Endothelial cell of hepatic sinusoid (primary cell): ENCODE data around the gene KCNK10.

Source experiments
- in situ Hi-C: cut with HindIII; loops from 2 replicates; pipeline ENCODE4 v1.10.0; 2017; ENCODE audit warnings: low sequenced_read_pairs

The KCNK10 gene

DNA sequence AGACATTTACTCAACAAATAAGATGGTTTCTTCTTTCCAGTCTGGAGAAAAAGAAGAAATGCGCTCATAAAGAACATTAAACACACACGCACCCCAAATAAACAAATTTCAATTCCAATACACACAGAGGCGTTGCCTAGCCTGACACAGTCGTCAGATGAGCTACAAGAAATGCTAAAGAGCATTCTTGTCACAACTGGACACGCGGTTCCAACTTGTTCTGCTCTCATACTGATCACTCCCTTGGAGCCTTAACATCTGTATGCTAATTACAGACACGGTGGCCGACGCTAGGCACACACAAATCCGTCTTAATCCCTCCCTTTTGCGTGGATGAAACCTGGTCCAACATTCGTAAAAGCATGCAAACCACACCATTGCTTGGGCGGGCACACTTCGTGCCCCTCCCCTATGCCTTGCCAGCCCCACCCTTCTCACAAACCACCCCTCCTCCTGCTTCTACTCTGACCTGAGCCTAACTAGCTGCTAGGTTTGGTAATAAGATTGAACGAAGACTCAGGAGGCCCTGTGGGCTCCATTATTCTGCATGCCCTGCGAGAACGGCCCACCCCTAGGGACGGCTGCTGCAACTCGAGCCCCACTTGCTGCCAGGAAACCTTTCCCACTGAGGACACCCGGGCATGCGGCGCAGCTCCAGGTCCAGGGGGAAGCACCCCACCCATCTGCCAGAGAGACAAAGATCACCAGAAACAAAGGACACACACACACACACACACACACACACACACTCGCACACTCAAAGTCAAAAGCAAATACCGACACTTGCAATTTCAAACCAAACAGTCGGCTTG, 1.2 kb downstream of the KCNK10 start:
- in situ Hi-C loops, result no loop called here

- in situ Hi-C loops, result no loop called here
These were observed 4.7 kb downstream of the KCNK10 start for GRCh38 chr14:88318406-88318805.

GRCh38 chr14:88316521-88316920, 6.5 kb downstream of the KCNK10 start:
- in situ Hi-C loops, result no loop called here

DNA sequence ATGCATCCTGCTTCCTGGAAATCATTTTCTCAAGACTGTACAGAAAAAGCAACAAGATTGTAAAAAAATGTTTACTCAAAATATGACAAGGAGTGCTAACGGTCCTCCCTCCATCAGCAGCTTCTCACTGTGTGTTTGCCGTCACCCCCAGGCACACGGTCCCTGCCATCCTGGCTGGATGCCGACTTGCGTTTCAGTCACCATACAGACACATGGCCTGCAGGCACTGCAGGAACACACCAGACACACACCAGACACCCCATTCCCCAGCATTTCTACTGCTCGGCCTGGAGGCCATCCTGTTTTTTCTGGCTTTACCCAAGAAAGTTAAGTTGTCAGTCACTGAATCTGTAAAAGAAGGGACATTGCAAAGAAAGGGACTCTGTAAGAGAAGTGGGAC, 10.8 kb downstream of the KCNK10 start:
- in situ Hi-C loops, result no loop called here

DNA sequence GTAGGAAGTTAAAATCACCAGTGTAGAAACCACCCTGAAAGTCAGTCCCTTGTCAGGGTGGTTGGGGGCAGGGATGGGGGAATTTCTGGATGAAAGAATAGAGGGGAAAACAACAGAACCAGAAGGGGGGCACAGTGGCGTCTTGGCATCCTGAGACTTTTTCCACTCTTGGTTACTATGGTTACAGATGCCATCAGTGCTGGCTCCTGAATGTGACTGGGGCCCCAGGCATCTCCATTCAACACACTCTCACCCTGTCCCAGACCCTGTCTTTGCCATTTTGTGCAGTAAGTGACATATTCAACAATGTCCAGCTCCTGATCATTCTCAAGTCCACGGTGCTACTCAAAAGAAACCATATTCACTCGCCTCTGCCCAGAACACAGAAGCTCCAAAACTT, 11.3 kb downstream of the KCNK10 start:
- in situ Hi-C loops, result no loop called here

DNA sequence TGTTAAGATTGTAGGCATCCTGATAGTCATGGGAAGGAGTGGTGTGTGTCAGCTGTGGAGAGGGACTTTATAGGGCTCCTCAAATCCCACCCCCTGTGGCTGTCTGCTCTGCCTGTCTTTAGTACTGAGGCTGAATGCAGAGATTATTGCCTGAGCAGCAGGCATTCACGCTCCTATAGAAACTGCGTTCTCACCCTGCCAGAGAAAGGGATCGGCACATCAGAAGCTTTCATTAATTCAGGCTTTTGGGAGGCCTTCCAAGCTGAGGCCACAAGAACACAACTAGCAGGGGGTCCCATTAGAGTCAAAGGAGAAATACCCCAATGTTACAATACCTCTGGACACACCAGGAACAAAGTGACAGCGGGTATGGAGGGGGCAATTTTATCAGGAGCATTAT, 12.6 kb downstream of the KCNK10 start:
- in situ Hi-C loops, result no loop called here

DNA sequence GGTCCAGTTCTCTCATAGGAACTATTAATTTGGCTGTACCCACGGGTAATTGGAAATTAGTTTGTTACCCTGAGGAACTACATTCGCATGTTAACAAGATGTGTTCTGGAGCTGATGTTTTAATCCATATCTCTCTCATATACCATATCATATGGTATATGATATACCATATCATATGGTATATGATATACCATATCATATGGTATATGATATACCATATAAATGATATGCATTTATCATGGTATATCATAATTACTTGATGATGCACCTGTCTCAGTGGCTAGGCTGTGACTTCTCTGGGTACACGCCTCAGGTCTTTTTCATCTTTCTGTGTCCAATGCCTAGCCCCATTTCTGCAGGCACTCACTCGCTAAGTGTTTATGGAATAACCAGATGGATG, 13.0 kb downstream of the KCNK10 start:
- in situ Hi-C loops, result no loop called here

- in situ Hi-C loops, result no loop called here
These were observed 17.3 kb downstream of the KCNK10 start for GRCh38 chr14:88305528-88306322.

DNA sequence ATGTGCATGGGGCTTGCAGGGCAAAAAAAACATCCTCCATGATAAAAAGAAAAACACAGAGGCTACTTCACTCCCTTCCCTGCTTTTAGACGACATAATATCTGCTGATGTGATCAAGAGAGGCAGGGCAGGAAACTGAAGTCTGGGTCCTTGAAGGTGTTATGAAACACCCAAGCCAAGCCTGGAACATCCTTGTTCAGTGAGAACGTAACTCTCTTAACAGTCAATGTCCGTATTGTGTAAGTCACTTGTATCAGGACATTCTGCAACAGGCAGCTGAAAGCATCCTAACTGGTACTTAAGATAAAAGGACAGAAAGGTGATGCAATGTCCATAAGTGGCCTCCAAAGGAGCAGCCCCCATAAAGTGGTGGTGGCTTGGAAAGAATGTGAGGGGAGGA, 20.0 kb downstream of the KCNK10 start:
- in situ Hi-C loops, result no loop called here

- in situ Hi-C loops, result no loop called here
These were observed 21.7 kb downstream of the KCNK10 start for GRCh38 chr14:88301381-88301780.

DNA sequence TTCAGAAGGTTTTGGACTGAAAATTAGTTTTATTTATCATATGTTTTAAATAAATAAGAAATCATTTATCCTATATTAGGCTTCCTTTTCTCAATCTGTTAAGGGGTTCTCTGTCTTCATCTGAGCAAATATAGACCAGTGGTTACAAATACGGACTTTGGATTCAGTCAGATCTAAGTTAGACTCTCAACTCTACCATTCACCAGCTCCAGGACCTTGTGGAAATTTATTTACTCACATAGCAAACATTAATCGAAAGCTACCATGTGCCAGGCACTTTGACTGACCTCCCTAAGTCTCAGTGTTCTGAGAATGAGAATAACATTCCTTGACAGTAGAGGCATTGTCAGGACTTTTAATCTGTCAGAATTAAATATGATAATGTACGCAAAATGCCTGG, 22.3 kb downstream of the KCNK10 start:
- in situ Hi-C loops, result no loop called here

- in situ Hi-C loops, result no loop called here
These were observed 23.1 kb downstream of the KCNK10 start for GRCh38 chr14:88299865-88300530.

DNA sequence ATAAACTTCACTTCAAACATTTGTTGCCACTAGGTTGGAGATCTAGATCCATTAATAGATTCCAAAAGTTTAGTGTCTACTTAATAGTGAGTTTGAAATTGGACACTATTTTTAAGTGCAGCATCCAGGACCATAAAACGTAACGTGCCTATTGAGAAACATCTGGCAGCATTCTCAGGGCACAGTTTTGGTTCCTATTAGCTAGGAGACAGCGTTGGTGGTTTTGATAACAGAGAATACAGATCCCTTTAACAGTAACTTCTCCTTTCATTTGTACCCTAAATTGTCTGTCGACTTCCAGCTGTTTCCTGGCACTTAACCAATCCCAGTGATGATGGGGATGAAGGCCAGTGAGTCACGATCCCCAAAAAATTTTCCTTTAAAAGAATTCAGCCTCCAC, 25.8 kb downstream of the KCNK10 start:
- in situ Hi-C loops, result no loop called here

GRCh38 chr14:88296351-88296750, 26.7 kb downstream of the KCNK10 start:
- in situ Hi-C loops, result no loop called here

DNA sequence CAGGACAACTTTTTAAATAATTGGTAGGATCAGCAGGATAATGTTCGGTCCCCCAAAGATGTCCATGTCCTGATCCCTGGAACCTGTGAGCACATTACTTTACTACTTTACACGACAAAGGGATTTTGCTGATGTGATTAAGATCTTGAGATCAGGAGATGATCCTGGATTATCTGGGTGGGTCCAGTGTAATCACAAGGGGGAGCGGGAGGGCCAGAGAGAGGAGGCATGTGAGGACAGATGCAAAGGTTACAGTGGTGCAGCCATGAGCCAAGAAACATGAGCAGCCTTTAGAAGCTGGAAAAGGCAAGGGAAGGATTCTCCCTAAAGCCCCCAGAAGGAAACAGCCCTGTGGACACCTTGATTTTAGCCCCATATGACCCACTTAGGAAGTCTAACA, 33.1 kb downstream of the KCNK10 start:
- in situ Hi-C loops, result no loop called here

- in situ Hi-C loops, result no loop called here
These were observed 33.8 kb downstream of the KCNK10 start for GRCh38 chr14:88289234-88289633.

GRCh38 chr14:88286309-88286708, 36.8 kb downstream of the KCNK10 start:
- in situ Hi-C loops, result no loop called here

DNA sequence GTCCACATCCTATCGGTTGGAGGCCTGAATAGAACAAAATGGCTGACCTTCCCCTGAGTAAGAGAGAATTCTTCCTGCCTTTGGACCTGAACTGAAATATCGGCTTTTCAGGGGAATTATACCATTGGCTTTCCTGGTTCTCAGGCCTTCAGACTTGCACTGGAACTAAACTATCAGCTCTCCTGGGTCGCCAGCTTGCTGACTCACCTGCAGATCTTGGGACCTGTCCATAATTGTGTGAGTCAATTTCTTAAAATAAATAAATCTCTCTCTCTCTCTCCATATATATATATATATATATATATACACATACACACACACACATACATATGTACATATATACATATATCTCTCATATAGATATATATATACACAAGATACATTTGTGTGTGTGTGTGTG, 41.6 kb downstream of the KCNK10 start:
- in situ Hi-C loops, result no loop called here

DNA sequence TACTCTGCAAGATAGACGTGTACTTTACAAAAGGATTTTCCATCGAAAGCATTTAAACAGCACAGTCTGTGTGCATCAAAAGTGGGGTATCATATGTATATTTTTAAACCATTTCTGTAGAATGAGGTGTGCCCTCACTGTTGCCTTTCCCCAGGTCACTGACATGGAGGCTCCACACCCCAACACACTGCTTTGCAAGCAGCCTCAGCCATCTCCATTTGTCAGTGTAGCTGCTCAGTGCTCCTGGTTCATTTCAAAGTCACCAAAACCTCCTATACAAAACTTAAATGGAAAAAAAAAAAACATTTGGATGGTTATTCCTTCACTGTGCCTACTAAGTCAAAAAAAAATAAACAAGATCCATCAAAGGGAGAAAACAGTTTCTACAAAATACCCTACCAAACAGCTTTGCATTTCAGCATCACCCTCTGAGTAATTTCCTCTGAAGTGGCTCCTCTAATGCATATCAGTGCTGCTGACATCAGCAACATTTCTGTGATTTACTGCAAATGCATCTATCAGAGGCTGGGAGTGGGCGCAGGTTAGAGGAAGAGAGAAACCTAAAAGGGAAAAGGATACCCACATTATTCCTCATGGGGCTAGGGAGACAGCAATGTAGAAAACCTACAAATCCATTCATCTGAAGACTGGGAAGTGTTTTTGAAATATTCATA, 46.0 kb downstream of the KCNK10 start:
- in situ Hi-C loops, result no loop called here

DNA sequence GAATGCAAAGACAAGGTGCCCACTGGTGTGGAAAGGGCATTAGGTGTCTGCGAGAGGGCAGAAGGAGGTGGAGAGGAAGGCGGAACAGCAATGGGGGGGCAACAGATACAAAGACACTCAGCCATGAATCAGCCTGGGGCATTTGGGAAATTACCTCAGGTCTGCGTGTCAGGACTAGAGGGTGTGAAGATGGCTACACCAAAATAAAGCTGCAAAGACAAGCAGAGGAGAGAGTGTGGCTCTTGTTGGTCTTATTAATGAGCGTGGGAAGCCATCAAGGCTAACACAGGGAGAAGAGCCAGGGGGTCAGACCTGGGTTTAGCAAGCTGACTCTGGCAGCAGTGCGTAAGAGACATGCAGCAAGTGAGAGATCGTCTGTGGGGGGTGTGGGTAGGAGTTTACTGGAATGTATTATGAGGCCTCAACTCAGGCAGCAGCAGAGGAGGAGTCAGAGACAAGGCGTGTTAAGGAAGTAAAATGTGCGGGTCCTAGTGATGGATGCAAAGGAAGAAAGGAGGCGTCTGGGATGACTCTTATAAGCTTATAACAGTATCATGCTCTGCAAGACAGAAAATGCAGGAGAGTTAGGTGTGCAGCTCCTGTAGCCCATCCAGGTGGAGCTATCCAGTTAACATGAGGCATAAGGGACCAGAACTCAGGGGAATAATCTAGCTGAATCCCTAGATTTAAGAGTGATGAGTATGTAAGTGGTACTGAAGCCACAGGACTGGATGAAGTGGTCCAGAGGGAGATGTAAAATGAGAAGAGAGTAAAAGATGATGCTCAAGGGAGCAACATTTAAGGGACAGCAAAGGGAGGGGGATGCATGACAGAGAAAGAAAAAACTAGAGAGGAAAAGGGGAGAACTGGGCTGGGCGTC, 50.4 kb downstream of the KCNK10 start:
- in situ Hi-C loops, result no loop called here
